SK-N-MC (cell line): ENCODE data around the gene SUSD4.

Experiments used
- EZH2 ChIP-seq: fragments of 200-600 bp; sonication (generic); IDR thresholded peaks from one replicate; pipeline ENCODE4 v1.6.1; 2017; ENCODE audit warnings: antibody characterized with exemption
- POLR2AphosphoS5 ChIP-seq: IDR thresholded peaks from 2 replicates; pipeline ENCODE4 v1.6.1; 2012; ENCODE audit warnings: mild to moderate bottlenecking, low read depth, low read length, borderline replicate concordance

DNA sequence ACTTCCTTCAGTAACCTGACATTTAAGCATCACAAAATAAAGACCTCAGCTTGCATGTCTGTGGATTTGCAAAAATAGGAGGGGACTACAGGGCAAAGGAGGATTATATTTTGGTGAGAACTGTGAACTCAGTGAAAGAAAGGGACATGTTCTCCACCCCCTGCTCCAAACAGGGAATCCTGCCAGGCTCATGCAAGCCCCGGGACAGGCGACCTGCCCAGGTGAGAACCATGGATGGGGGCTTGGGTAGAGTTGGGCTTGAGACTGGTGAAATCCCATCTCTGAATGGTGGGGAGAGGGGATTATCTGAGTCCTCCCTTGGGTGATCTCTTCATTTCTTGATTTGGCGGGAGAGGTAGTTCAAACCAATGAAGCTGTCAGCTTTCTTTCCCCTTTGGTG, 110.1 kb downstream of the SUSD4 start:
- TF ChIP-seq EZH2 (no peak), POLR2AphosphoS5 (no peak)
